K562 (cell line): Measurements from ENCODE around the gene CLCA2. TPM values are rescaled to one million over a fixed set of nuclear protein-coding genes. Genes with fewer than 3 reads are reported as not detected.

Experiments
- ATAC-seq: fragments of 200-7000 bp; cut with Tn5 transposase; 3 replicates; pipeline ENCODE4 v1.9.1; 2020; ENCODE audit warnings: moderate library complexity
- BruUV-seq: library from RNA; stranded (reverse); fragments of 400-500 nt; replicated peaks from 2 replicates; lab custom pipeline; 2021; lab: Mats Ljungman, UMichigan
- CTCF ChIA-PET: fragments of 300-600 bp; formaldehyde crosslinking; extraction: SDS; loops from one replicate; lab custom pipeline; 2021; ENCODE audit warnings: low intra/inter-chr PET ratio; lab: Yijun Ruan, JAX
- POLR2A ChIA-PET: fragments of 300-600, 350-650 bp; sonication (Branson Sonifier 250); formaldehyde crosslinking; extraction: SDS; loops from one replicate; lab custom pipeline; 2021; ENCODE audit warnings: antibody characterized with exemption, inconsistent platforms; lab: Yijun Ruan, JAX
- DNase-seq, 4 experiments: peaks; one replicate each; pipeline versions ENCODE4 v3.0.0 to v3.0.0-alpha.2; 2011 to 2018; ENCODE audit warnings: low spot score in 3 of 4, mixed read lengths in 3 of 4; ENCODE audit errors: extremely low read depth in 1 of 4
- FAIRE-seq: peaks from 2 replicates; lab custom pipeline; 2011; peaks lifted over from hg19 to GRCh38; lab: Jason Lieb, UNC
- H2AFZ ChIP-seq: 2 replicates; pipeline ENCODE4 v1.6.0; 2011; ENCODE audit warnings: low read depth, low read length, control low read depth, inconsistent platforms
- H3K27ac ChIP-seq: fragments of 200-600 bp; 3 replicates; pipeline ENCODE4 v1.8.0; 2011; ENCODE audit warnings: low read depth, mild to moderate bottlenecking, control low read depth, inconsistent platforms, low read length, moderate library complexity, mixed read lengths; ENCODE audit errors: extremely low read depth
- H3K27me3 ChIP-seq, 2 experiments: fragments of 300-600 bp in 1 of 2; 2 replicates in 1 of 2; 3 replicates in 1 of 2; pipeline versions ENCODE4 v1.6.0 to v1.8.0; 2011; ENCODE audit warnings: inconsistent platforms in 2 of 2, low read length in 2 of 2, mild to moderate bottlenecking in 1 of 2, mixed read lengths in 1 of 2, moderate library complexity in 1 of 2; ENCODE audit not compliant: control insufficient read depth in 2 of 2, insufficient read depth in 2 of 2
- H3K36me3 ChIP-seq: fragments of 300-600 bp; 3 replicates; pipeline ENCODE4 v1.8.0; 2011; ENCODE audit warnings: mild to moderate bottlenecking, low read length, inconsistent platforms; ENCODE audit not compliant: control insufficient read depth, insufficient read depth
- H3K4me1 ChIP-seq, 2 experiments: fragments of 200-600 bp in 1 of 2; replicated peaks in 1 of 2; 2 replicates in 1 of 2; 3 replicates in 1 of 2; pipeline versions ENCODE4 v1.5.1 to v1.8.0; 2011; ENCODE audit warnings: inconsistent platforms in 2 of 2, low read length in 2 of 2, mild to moderate bottlenecking in 1 of 2, mixed read lengths in 1 of 2, moderate library complexity in 1 of 2; ENCODE audit not compliant: control insufficient read depth in 2 of 2, insufficient read depth in 2 of 2
- H3K4me2 ChIP-seq: 2 replicates; pipeline ENCODE4 v1.6.1; 2011; ENCODE audit warnings: low read length, control low read depth, inconsistent platforms, mixed read lengths; ENCODE audit not compliant: insufficient read depth
- H3K4me3 ChIP-seq: fragments of 200-600 bp; sonication (generic), shearing (Covaris generic); 2 replicates; pipeline ENCODE4 v1.5.1; 2016; ENCODE audit warnings: control low read depth, inconsistent platforms
- H3K79me2 ChIP-seq: fragments of 200-600 bp; 3 replicates; pipeline ENCODE4 v1.8.0; 2011; ENCODE audit warnings: low read length, inconsistent platforms; ENCODE audit not compliant: control insufficient read depth, insufficient read depth
- H3K9ac ChIP-seq, 2 experiments: 2 replicates each; pipeline versions ENCODE4 v1.6.0 to v1.6.1; 2011; ENCODE audit warnings: low read depth in 2 of 2, low read length in 2 of 2, control low read depth in 1 of 2, inconsistent platforms in 1 of 2, mild to moderate bottlenecking in 1 of 2, mixed read lengths in 1 of 2; ENCODE audit not compliant: insufficient read depth in 1 of 2
- H3K9me1 ChIP-seq: one replicate; pipeline ENCODE4 v1.6.0; 2011; ENCODE audit warnings: inconsistent platforms, mild to moderate bottlenecking, low read length, moderate library complexity; ENCODE audit not compliant: control insufficient read depth, insufficient read depth
- H3K9me3 ChIP-seq: replicated peaks from 2 replicates; pipeline ENCODE4 v1.5.1; 2011; ENCODE audit warnings: low read depth, low read length, inconsistent platforms; ENCODE audit not compliant: control insufficient read depth, insufficient read depth
- H4K20me1 ChIP-seq: replicated peaks from 2 replicates; pipeline ENCODE4 v1.6.1; 2011; ENCODE audit warnings: low read length, inconsistent platforms, mixed read lengths; ENCODE audit not compliant: control insufficient read depth, insufficient read depth
- AFF1 ChIP-seq, 2 experiments: fragments of 450-650 bp; IDR thresholded peaks; 2 replicates each; pipeline ENCODE4 v1.6.1; 2018; ENCODE audit warnings: mild to moderate bottlenecking in 2 of 2, low read depth in 1 of 2; ENCODE audit not compliant: partially characterized antibody in 2 of 2
- CBFA2T2 ChIP-seq: fragments of 450-650 bp; conservative IDR thresholded peaks from 2 replicates; pipeline ENCODE4 v1.6.1; 2017; ENCODE audit warnings: mild to moderate bottlenecking
- FOXJ3 ChIP-seq: sonication (generic); formaldehyde crosslinking; IDR thresholded peaks from 2 replicates; pipeline ENCODE4 v1.4.0; 2020; ENCODE audit warnings: mild to moderate bottlenecking, missing genetic modification reagents
- GTF2A2 ChIP-seq: IDR thresholded peaks from 2 replicates; pipeline ENCODE4 v1.6.1; 2016; ENCODE audit warnings: mild to moderate bottlenecking, missing genetic modification characterization, missing compliant biosample characterization
- GTF2B ChIP-seq: IDR thresholded peaks from 2 replicates; pipeline ENCODE4 v1.6.1; 2011; ENCODE audit not compliant: insufficient read length; ENCODE audit errors: extremely low read depth
- NRF1 ChIP-seq, 2 experiments: fragments of 450-650 bp; IDR thresholded peaks in 1 of 2; conservative IDR thresholded peaks in 1 of 2; 2 replicates each; pipeline ENCODE4 v1.6.1; 2014; ENCODE audit warnings: mild to moderate bottlenecking in 2 of 2
- SNIP1 ChIP-seq: fragments of 450-650 bp; IDR thresholded peaks from 2 replicates; pipeline ENCODE4 v1.7.1; 2017; ENCODE audit warnings: low read depth, mild to moderate bottlenecking
- TARDBP ChIP-seq: fragments of 450-650 bp; IDR thresholded peaks from 2 replicates; pipeline ENCODE4 v1.6.1; 2016
- TCF7 ChIP-seq: sonication (generic); IDR thresholded peaks from 2 replicates; pipeline ENCODE4 v1.6.1; 2016; ENCODE audit warnings: antibody characterized with exemption, borderline replicate concordance
- TEAD4 ChIP-seq, 2 experiments: sonication (generic) in 1 of 2; formaldehyde crosslinking in 1 of 2; IDR thresholded peaks; 2 replicates each; pipeline versions ENCODE4 v1.6.1 to v1.8.0; 2012 to 2022; ENCODE audit warnings: borderline replicate concordance in 1 of 2, inconsistent platforms in 1 of 2, low read length in 1 of 2, mild to moderate bottlenecking in 1 of 2, missing genetic modification reagents in 1 of 2
- ZBTB17 ChIP-seq: fragments of 450-650 bp; formaldehyde crosslinking; IDR thresholded peaks from 2 replicates; pipeline ENCODE4 v1.4.0; 2020; ENCODE audit warnings: mild to moderate bottlenecking
- ZKSCAN1 ChIP-seq: fragments of 150-350 bp; IDR thresholded peaks from 2 replicates; pipeline ENCODE4 v1.6.1; 2016; ENCODE audit warnings: low read depth, low read length
- ZNF778 ChIP-seq: fragments of 450-650 bp; formaldehyde crosslinking; IDR thresholded peaks from 2 replicates; pipeline ENCODE4 v1.4.0; 2020; ENCODE audit warnings: mild to moderate bottlenecking, moderate library complexity
- WGBS: fragments of 100-300 bp; shearing (Covaris generic); methylation state at CpG from one replicate; pipeline ENCODE4 v1.1.6; 2016; ENCODE audit warnings: low coverage, mixed read lengths; ENCODE audit not compliant: insufficient coverage; ENCODE audit errors: missing lambda C conversion rate; 5-methylcytosine and 5-hydroxymethylcytosine counted together
- in situ Hi-C: fragments of 300-500 bp; cut with MboI; formaldehyde crosslinking; loops from 4 replicates; pipeline ENCODE4 v1.15.0; 2018; ENCODE audit warnings: inconsistent platforms, mixed read lengths
- intact Hi-C: fragments of 100-400 bp; cut with micrococcal nuclease; formaldehyde crosslinking; loops from 2 replicates; pipeline ENCODE4 v1.14.2; 2022
- polyA plus RNA-seq, 8 experiments: library from polyadenylated mRNA; depleted of rRNA in 4 of 8; stranded (reverse) in 5 of 8; unstranded in 3 of 8; fragments of >200 nt; fragmentation: Nextera tagmentation in 2 of 8; fragmentation: Illumina TruSeq in 1 of 8; extraction: Ambion mirVana in 2 of 8; extraction: Trizol in 1 of 8; gene quantifications; 2 replicates each; pipeline versions ENCODE4 v1.2.1 to v1.2.3, GENCODE V29; 2011 to 2014; ENCODE audit warnings: inconsistent platforms in 1 of 8, missing spikeins in 1 of 8
- total RNA-seq, 7 experiments: library from RNA; depleted of rRNA in 6 of 7; stranded (reverse); fragments of >200 nt in 6 of 7; fragmentation: Illumina TruSeq in 2 of 7; extraction: Trizol in 2 of 7; gene quantifications; 2 replicates each; pipeline versions ENCODE4 v1.2.1 to v1.2.3, GENCODE V29; 2011 to 2021; ENCODE audit warnings: low replicate concordance in 1 of 7
- TF ChIP-seq, protein P1 (sequence below): fragments of 450-650 bp; conservative IDR thresholded peaks from 2 replicates; pipeline ENCODE4 v1.6.1; 2016; ENCODE audit warnings: missing genetic modification characterization, low read depth, mild to moderate bottlenecking, control low read depth, missing compliant biosample characterization
- TF ChIP-seq, protein P2 (sequence below), 3 experiments: fragments of 200-800 bp in 1 of 3; sonication (Bioruptor generic) in 1 of 3; sonication (generic) in 1 of 3; formaldehyde crosslinking in 1 of 3; IDR thresholded peaks; 2 replicates each; pipeline versions ENCODE4 v1.6.1 to v1.8.0; 2016 to 2022; ENCODE audit warnings: mild to moderate bottlenecking in 2 of 3, missing compliant biosample characterization in 2 of 3, missing genetic modification characterization in 2 of 3, missing genetic modification reagents in 1 of 3

CLCA2 gene
- total and polyA plus RNA-seq, 9 of the 15 experiments (the other 6 are each of a cell fraction or from before 2014, with no cell fraction given) = 0.03 TPM; not detected in 8

- ChIA-PET POLR2A (interaction anchor here (0.6 kb wide), 1 partner anchor 58 kb away, joined by 3 read pairs; no protein-coding TSS in a partner anchor), CTCF (no interaction called here)
- no peak within 1 kb of the TSS; the same call in 1 of the 2 replicates for H3K4me2 ChIP-seq
- no peaks in the 10 kb centered on the region; a peak in 1 of 5 replicates for H3K4me1 ChIP-seq
- peak; percentile 20 to 35 (median 28) for DNase-seq
- H3K79me2 ChIP-seq = no peaks in the 10 kb centered on the region
- in situ Hi-C loops (no loop called here), intact Hi-C loops (no loop called here)
- H3K4me3 ChIP-seq = no peak within 1 kb of the TSS
- H3K9ac ChIP-seq = no peak within 1 kb of the TSS
- H3K36me3 ChIP-seq = no peaks in the 10 kb centered on the region
- H3K9me3 ChIP-seq = no peaks in the 10 kb centered on the region
- H4K20me1 ChIP-seq = no peaks in the 10 kb centered on the region
- no peaks in the 10 kb centered on the region; a peak in 1 of 5 replicates for H3K27me3 ChIP-seq
- no peak within 1 kb of the TSS for H3K27ac ChIP-seq
- no TSS peak for BruUV-seq
- no peaks in the 10 kb centered on the region for H3K9me1 ChIP-seq
- no peak within 1 kb of the TSS for H2AFZ ChIP-seq
- 8% methylated on average over 7 of the region's 7 CpGs for WGBS
- no peak for FAIRE-seq
- peak; percentile 44; the same call in 2 of the 3 replicates for ATAC-seq
- TF ChIP-seq FOXJ3 (CRISPR knock-in tag) = no peak
- TF ChIP-seq AFF1 (IDR thresholded peaks at IDR 0.05; ENCODE audit: low read depth in 1 of 2, partially characterized antibody in 2 of 2) = no peak
- TF ChIP-seq TEAD4 (IDR thresholded peaks at IDR 0.05; ENCODE audit: low read length) = peak; percentile 41; the same call in 1 of the 2 replicates
- TF ChIP-seq TEAD4 (CRISPR knock-in tag; IDR thresholded peaks at IDR 0.05; ENCODE audit: borderline replicate concordance) = no peak
- no peak for TF ChIP-seq GTF2B
- no peak for TF ChIP-seq ZBTB17 (CRISPR knock-in tag)
- no peak for TF ChIP-seq ZNF778
- no peak for TF ChIP-seq NRF1 (conservative IDR thresholded peaks at IDR 0.05 in 1 of 2, IDR thresholded peaks at IDR 0.05 in 1 of 2)
- TF ChIP-seq, protein P1, sequence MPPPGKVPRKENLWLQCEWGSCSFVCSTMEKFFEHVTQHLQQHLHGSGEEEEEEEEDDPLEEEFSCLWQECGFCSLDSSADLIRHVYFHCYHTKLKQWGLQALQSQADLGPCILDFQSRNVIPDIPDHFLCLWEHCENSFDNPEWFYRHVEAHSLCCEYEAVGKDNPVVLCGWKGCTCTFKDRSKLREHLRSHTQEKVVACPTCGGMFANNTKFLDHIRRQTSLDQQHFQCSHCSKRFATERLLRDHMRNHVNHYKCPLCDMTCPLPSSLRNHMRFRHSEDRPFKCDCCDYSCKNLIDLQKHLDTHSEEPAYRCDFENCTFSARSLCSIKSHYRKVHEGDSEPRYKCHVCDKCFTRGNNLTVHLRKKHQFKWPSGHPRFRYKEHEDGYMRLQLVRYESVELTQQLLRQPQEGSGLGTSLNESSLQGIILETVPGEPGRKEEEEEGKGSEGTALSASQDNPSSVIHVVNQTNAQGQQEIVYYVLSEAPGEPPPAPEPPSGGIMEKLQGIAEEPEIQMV (tag) = no peak
- peak; percentile 23; the same call in 1 of the 2 replicates for TF ChIP-seq CBFA2T2
- TF ChIP-seq, protein P2, sequence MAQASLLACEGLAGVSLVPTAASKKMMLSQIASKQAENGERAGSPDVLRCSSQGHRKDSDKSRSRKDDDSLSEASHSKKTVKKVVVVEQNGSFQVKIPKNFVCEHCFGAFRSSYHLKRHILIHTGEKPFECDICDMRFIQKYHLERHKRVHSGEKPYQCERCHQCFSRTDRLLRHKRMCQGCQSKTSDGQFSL (CRISPR knock-in tag; IDR thresholded peaks at IDR 0.05) = no peak
- TF ChIP-seq, protein P2 (tag; IDR thresholded peaks at IDR 0.05) = no peak
- TF ChIP-seq TCF7 = no peak
- TF ChIP-seq TARDBP = no peak
- TF ChIP-seq GTF2A2 (tag) = no peak
- no peak for TF ChIP-seq ZKSCAN1
- no peak for TF ChIP-seq SNIP1
Observed at GRCh38 chr1:86468501-86468977, 44.6 kb downstream of the CLCA2 start, which contains the start of gene CLCA1. Gene CLCA1, plus strand, starts transcription at chr1:86468927. Its CDS starts 45 bp downstream, at chr1:86468972.
